ENCODE results near the gene REEP6.

DNA sequence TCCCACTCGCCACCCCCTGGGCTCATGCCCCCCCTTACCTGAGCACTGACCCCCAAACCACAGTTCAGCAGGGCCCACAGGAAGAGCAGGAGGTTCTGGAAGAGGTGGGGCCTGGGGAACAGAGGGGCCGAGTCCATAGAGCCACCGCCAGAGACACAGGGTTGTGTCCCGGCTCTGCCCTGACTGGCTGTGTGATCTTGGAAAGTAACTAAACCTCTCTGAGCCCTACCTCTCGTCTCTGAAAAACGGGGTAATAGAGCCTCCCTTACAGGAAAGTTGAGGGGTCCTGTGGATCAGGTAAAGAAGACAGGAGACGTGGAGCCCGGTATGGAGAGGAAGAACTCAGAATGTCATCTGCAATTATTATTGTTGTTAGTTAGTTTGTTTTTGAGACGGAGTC lies 19.8 kb downstream of the REEP6 start:
- TF ChIP-seq, protein P1, sequence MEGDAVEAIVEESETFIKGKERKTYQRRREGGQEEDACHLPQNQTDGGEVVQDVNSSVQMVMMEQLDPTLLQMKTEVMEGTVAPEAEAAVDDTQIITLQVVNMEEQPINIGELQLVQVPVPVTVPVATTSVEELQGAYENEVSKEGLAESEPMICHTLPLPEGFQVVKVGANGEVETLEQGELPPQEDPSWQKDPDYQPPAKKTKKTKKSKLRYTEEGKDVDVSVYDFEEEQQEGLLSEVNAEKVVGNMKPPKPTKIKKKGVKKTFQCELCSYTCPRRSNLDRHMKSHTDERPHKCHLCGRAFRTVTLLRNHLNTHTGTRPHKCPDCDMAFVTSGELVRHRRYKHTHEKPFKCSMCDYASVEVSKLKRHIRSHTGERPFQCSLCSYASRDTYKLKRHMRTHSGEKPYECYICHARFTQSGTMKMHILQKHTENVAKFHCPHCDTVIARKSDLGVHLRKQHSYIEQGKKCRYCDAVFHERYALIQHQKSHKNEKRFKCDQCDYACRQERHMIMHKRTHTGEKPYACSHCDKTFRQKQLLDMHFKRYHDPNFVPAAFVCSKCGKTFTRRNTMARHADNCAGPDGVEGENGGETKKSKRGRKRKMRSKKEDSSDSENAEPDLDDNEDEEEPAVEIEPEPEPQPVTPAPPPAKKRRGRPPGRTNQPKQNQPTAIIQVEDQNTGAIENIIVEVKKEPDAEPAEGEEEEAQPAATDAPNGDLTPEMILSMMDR (IDR thresholded peaks at IDR 0.05): no peak
- TF ChIP-seq POLR2A (IDR thresholded peaks at IDR 0.05): no peak
